22Rv1 (cell line): ENCODE measurements around the gene SMCO2.

ENCODE experiments used
- CTCF ChIP-seq: fragments of 450-650 bp; IDR thresholded peaks from 2 replicates; pipeline ENCODE4 v1.5.1; 2017; ENCODE audit warnings: mild to moderate bottlenecking
- ZFX ChIP-seq: fragments of 450-650 bp; IDR thresholded peaks from 2 replicates; pipeline ENCODE4 v1.6.1; 2017; ENCODE audit warnings: antibody characterized with exemption, borderline replicate concordance

DNA sequence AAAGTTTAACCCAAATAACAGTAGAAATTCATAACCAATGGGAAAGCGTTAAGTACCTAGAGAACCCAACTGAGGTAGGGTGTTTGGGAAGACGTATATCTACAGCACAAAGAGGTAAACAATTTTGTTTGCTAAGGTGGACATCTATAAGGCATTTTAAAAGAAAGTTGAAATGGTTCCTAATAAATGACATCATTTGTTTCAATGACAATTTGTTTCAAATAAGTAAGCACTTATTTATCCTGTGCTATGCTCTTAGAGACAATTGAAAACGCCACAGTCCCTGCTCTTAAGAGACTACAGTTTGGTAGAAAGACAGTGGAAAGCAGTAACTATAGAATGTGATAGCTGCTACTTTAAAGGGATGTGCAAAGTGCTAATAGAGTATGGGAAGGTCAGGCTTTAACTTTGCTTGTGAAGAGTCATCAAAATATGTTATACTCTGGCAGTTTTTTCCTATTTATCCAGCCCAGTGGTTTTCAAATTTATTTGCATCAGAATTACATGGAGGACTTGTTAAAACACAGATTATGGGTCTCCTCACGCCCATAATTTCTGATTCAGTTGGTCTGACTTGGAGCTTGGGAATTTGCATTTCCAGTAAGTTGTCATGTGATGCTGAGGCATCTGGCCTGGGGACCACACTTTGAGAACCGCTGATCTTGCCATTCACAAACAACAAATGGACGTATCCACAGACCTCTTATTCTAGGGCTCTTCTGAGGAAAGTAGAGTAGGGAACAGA is 19.6 kb upstream of the SMCO2 start:
- TF ChIP-seq CTCF = no peak
- no peak for TF ChIP-seq ZFX
